ENCODE measurements around the gene PARD3B.

DNA sequence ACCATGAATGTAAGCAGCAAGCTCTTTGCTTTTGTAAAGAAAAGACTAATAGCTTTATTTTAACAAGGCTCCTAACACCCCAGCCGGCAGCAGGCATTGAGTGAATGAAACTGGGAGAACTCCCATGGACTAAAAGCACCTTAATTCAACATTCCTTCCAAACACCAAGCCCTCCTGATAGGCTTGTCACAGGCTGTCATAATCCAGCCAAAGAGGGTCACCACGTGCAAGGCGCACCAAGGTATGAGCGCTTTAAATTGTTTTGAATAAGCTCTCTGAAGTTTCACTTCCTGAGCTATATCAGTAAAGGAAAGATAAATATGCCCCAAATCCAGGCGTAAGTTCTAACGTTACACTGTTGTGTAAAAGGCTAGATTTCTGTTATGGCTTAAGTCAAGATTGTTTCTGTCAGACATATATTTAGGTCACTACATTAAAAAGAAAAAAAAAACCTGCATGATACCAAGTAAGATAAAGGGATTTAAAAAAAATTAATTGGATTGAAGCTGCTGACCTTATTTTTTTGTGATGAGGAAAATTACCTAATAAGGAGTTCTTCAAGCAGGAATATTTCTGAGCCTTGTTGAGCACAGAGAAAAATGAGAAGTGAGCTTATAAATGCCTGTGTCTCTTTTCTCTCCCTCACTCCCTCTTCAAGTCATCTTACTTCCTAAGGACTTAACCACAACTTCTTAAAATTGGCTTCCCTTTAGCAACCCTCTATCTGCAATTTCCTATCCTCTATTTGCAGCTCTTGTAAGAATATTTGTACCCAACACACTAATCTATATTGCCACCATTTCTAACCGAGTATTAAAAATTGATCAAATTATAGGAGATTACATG is 1000.9 kb downstream of the PARD3B start:
- TF ChIP-seq GATA2 (IDR thresholded peaks at IDR 0.05; ENCODE audit: low read depth, low read length) (no peak), GATA3 (IDR thresholded peaks at IDR 0.05; ENCODE audit: low read depth, low read length) (no peak)

All from SH-SY5Y (cell line).